GM19397 (cell line): ENCODE data around the gene CABCOCO1.

Source experiments
- ATAC-seq: cut with Tn5 transposase; IDR thresholded peaks from one replicate; pipeline ENCODE4 v1.9.1; 2021; ENCODE audit warnings: mild to moderate bottlenecking, moderate library complexity; ENCODE audit not compliant: unreplicated experiment

The CABCOCO1 gene

GRCh38 chr10:61779950-61780659 lies 117.4 kb downstream of the CABCOCO1 start:
- no peak for ATAC-seq

GRCh38 chr10:61780732-61781131 lies 118.0 kb downstream of the CABCOCO1 start:
- no peak for ATAC-seq

DNA sequence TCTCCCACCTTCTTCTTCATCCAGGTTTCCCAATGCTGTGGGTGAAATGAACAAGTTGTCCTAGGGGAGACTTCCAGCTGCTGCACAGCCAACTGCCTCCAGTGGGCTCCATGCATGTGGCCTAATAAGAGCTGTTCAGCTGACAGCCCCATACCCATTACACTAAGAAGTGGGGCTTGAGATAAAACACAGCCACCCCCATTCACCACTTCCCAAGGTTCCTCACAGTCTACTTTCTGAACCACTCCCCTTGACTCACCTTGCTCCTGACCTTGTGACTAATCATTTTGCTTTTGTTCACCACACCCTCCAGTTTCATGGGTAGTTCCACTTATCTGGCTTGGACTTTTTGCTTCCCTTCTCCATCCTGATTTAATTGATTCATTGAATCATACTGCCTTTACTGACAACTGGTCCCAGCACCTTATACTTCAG lies 119.3 kb downstream of the CABCOCO1 start:
- ATAC-seq: no peak

DNA sequence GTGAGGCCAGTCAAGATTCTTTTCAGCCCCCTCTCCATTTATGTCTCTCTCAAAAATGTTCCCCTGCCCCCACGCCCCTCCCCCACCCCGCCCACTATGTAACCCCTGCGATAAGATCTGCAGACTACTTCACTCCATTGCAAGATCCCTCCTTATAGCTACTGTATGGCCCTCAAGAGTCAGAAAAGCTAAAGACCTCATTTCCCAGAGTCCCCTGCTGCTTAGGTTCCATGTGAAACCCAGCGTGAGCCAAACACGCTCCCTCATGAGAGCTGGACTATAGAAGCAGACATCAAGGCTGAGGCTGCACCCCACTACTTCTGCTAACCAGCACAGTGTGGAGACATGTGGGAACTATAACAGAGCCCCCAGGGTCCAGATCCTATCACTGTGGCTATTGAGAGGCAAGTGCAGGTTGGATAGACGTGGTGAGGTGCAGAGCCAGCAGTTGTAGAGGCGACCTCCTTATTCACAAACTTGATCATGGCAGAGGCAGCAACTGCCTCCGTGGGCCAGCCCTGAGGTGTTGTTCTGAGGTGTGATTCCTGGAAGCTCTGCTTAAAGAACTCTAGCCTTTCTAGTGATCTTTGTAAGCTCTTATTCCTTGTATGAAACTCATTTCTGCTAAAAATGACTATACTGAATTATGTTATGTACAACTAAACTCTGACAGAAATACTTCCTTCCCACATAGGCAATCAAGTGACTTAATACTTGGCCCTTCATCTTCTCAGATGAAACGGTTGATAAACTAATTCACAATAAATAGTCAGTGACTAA lies 121.8 kb downstream of the CABCOCO1 start:
- no peak for ATAC-seq

DNA sequence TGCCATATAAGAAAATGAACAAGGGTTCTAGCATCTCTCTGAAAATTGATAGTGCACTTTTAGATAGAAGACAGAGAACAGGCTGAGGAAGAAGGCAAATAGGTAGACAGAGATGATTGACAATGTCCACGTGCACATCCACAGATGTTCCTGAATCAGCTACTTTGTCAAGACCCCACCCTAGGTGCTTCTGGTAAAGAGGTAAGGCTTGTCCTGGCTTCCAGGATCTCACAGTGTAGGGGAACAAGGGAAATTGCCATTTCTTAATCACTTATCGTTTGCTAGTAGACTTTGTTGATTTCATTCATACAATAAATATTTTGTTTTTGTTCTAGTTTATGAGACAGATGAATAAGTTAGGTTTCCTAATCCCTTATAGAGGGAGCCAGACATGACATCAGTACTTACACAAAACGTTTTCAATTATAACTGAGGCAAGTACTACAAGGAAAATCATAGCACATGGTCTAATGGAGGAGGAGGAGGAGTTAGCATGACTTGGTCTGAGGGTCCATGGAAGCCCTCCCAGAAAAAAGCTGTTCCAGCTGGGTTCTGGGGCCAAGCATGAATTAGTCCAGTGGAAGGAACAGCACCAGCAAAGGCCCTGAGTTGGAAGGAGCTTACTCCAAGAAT lies 122.9 kb downstream of the CABCOCO1 start:
- ATAC-seq: no peak

GRCh38 chr10:61786728-61787127 lies 124.0 kb downstream of the CABCOCO1 start:
- peak; percentile 92 for ATAC-seq

DNA sequence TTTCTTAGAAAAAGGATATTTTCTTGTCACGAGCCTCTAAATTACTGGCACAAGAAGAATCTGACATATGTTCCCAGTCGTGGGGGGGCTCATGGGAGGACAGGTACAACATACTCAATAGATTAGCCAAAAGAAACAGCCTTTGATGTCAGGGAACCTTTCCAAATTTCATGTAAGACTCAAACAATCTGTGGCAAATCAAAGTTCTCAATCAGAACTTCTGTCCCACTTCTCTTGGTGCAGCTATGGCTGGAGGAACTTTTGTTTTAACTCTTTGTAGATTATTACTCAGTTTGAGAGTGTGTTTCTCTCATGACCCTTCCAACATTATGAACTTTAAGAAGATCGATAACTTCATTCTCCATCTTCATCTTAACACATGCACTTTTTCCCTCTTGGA lies 124.4 kb downstream of the CABCOCO1 start:
- ATAC-seq: no peak

DNA sequence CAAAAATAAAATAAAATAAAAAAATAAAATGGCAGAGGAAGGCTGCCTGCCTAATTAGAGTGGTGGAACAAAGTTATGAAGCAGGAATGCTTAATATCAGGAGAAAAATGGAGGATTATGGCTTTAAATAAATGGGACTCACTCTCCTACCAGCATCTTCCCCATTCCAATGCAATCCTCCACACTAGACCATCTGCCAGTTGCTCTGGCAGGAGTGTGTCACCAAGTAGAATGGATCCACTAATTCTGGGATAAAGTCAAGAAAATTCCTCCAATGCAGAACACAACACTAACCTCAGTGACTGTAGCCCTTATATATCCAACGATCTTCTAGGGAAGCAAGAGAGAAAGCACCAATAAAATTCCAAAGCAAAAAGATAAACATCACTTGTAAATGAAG lies 126.3 kb downstream of the CABCOCO1 start:
- ATAC-seq: no peak

DNA sequence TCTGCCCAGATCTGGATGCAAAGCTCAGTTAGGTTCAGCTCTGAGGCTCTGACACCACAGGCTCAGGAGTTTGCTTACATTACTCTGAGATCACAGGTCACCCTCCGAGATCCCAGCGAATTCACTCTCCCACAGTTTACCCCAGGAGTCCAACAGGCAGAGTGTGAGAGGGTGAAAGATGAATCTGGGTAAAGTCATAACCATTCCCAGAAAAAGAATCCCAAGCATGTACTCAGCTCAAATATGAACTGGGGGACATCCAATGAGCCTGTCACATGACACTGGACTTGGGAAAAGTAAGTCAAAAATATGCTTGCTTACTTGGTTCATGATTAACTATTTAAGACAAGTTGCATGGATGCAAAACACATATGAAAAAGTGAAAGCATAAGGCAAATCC lies 128.5 kb downstream of the CABCOCO1 start:
- ATAC-seq: no peak

DNA sequence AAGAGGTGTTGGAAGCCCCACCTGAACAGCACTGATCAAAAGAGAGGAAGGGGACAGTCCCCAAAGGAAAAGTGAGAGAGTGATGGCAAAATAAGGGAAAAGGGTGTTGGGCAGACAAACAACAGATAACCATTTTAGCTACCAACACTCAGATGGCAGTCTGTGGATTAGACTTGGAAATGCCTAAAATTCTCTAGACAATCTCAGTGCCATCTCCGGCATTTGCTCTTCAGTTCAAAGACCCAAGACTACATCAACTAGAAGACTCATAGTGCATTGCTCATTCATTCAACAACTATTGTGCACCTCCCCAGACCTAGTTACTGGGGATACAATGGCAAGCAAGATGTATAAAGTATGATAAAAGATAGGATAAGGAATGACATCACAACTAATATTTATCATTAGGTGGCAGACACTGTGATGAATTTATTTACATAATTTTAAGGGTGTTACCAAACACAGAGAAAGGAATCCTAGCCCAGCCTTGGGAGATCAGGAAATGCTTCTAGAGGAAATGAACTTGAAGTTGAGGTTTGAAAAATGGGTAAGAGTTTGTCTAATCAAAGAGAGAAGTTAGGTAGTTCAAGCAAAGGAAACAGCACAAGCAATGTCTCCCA lies 129.5 kb downstream of the CABCOCO1 start:
- no peak for ATAC-seq

- ATAC-seq: no peak
These were observed 130.2 kb downstream of the CABCOCO1 start for GRCh38 chr10:61792921-61793320.

DNA sequence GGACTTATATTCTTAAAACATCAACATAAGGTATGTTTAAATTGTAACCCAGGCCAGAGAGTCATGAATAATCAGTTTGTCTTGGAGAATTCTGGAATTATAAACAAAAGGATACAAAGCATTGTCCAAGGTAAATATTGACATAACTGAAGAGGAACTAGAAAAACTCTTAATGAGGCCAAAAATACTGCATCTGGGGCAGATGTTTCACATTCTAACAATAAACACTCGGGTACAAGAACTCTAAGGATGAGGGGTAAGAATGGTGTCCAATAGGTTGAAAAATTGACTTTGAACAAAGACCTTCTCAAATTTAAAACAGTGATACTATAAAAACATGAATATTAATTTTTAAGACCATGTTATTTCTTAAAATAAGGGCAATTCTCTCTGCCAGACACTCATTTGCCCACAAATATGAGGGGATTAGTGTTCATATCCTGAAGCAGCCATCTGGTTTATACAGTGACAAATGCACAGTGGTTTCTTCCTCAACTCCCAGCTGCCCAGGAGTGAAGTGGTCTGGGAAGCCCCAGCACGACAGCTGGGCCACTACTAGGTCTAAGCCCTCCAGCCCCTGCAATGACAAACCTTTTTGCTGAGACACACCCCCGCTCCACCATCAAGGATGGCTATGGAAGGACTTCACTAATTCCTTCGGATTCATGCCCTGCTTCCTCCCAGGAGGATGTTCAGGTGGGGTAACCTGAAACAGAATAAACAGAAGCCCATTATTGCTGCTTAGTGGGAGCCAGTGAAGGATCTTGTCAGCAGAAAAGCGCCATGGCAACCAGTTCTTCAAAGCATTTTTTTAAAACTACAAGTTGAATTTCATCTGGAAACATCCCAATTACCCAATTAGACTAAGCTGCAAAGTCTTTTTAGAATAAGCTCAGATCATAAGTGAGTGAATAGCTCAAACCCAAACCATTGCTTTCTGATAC lies 131.3 kb downstream of the CABCOCO1 start:
- no peak for ATAC-seq

GRCh38 chr10:61795147-61795546 lies 132.4 kb downstream of the CABCOCO1 start:
- no peak for ATAC-seq

- no peak for ATAC-seq
These were observed 132.8 kb downstream of the CABCOCO1 start for GRCh38 chr10:61795551-61795950.

DNA sequence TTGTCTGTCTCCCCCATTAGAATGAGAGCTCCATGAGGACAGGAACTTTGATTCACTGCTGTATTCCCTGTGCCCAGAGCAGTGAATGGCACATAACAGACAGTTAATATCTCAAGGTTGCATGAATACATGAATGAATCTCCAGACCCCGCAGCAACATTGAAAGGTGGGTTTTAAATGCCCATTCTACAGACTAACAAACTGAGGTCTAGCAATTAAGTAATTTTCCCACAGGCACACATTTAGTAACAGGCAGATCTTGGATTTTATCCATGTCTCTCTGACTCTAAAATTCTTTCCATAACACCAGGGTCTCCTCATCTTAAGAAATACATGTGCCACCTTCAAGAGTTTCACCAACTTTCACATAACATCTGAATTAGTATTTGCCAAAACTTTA lies 134.1 kb downstream of the CABCOCO1 start:
- no peak for ATAC-seq

- no peak for ATAC-seq
These were observed 134.8 kb downstream of the CABCOCO1 start for GRCh38 chr10:61797304-61798153.

GRCh38 chr10:61798713-61799112 lies 136.0 kb downstream of the CABCOCO1 start:
- ATAC-seq: no peak

GRCh38 chr10:61801484-61801883 lies 138.8 kb downstream of the CABCOCO1 start:
- ATAC-seq: no peak

- no peak for ATAC-seq
These were observed 140.5 kb downstream of the CABCOCO1 start for GRCh38 chr10:61803269-61803668.
